Activated CD8-positive, alpha-beta memory T cell treated with anti-CD3 and anti-CD28 coated beads, Interleukin-2, amount 10 ng/mL, durations not matched to agents 7 days and 5 days (primary cell): ENCODE measurements around the gene CXCL5. TPM values are rescaled to one million over a fixed set of nuclear protein-coding genes. Genes with fewer than 3 reads are reported as not detected.

Experiments
- ATAC-seq: fragments of 150-1000 bp; cut with Tn5 transposase; one replicate; pipeline ENCODE4 v1.10.0; 2021; ENCODE audit warnings: moderate library complexity
- CTCF ChIA-PET: fragments of 350-600 bp; sonication (Branson Sonifier 250); formaldehyde crosslinking; loops from one replicate; lab custom pipeline; 2021; ENCODE audit warnings: antibody characterized with exemption; lab: Charles Lee
- DNase-seq: peaks from one replicate; pipeline ENCODE4 v3.0.0-alpha.2; 2020
- H3K27ac Mint-ChIP-seq: one replicate; pipeline ENCODE4 v1.8.0; 2021; ENCODE audit warnings: mild to moderate bottlenecking, mixed read lengths
- H3K27me3 Mint-ChIP-seq: one replicate; pipeline ENCODE4 v1.8.0; 2021; ENCODE audit warnings: mixed read lengths
- H3K36me3 Mint-ChIP-seq: one replicate; pipeline ENCODE4 v1.8.0; 2021; ENCODE audit warnings: mild to moderate bottlenecking, mixed read lengths
- H3K4me1 Mint-ChIP-seq: one replicate; pipeline ENCODE4 v1.8.0; 2021; ENCODE audit warnings: mixed read lengths
- H3K4me3 Mint-ChIP-seq: one replicate; pipeline ENCODE4 v1.8.0; 2021; ENCODE audit warnings: mild to moderate bottlenecking, moderate library complexity, mixed read lengths
- H3K9me3 Mint-ChIP-seq: one replicate; pipeline ENCODE4 v1.8.0; 2022; ENCODE audit warnings: low read depth, mixed read lengths
- total RNA-seq, 2 experiments: library from RNA; stranded (reverse); gene quantifications; one replicate each; pipeline ENCODE4 v1.2.3, GENCODE V29; 2021

CXCL5 gene
- total RNA-seq, 2 experiments from 2014 or later = not detected

DNA sequence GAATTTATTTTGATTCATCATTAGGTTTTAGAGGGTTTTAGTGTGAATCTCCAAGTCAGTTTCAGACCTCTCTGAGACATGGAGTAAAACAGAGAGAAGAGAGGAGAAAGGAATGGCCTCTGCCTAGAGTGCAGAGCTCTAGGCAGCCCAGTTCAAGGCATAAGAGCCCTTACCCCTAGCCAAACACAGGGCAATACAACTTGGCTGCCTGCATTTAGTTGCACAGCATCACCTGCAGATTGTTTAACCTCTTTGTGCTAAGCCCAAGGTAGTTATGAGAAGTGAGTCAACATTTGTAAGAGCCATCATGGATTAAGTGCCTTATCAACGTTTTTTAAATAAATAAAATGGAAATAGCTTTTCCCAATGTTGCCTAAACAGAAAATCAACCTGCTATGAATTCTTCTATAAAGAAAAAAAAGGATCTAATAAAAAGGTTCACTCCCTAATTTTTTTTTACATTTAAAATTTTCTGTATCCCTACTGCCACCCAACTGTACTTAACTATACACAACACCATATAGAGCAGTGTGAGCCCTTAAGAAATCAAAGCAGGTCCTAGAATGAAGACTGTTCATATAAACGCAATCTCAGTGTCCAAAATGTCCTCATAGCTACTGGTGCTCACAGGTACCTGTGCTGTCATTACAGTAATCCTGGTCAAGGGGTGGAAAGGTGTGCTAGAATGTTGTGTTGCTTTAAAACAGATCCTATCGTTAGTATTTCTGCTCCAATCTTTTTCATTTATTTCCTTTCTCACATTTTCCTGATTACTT is 52.6 kb downstream of the CXCL5 start:
- CTCF ChIA-PET = no interaction called here
- DNase-seq (no peak), ATAC-seq (no peak)
- no peaks in the 10 kb centered on the region for H3K9me3 Mint-ChIP-seq
- peaks cover 27% of the 10 kb centered on the region for H3K27me3 Mint-ChIP-seq
- no peak overlapping the region for H3K4me3 Mint-ChIP-seq
- H3K4me1 Mint-ChIP-seq = no peaks in the 10 kb centered on the region
- H3K27ac Mint-ChIP-seq = no peak overlapping the region
- H3K36me3 Mint-ChIP-seq = no peaks in the 10 kb centered on the region

Other genes with a start within 250 kb of the CXCL5 start
- not detected for gene CXCL6, start 162.0 kb downstream of the CXCL5 start, total RNA-seq
- not detected for gene PF4V1, start 145.4 kb downstream of the CXCL5 start, total RNA-seq
- gene CXCL1, start 129.3 kb downstream of the CXCL5 start, total RNA-seq = not detected
- not detected for gene PF4, start 16.6 kb downstream of the CXCL5 start, total RNA-seq
- gene PPBP, start 10.5 kb downstream of the CXCL5 start, total RNA-seq = not detected
- not detected for gene CXCL3, start 40.0 kb upstream of the CXCL5 start, total RNA-seq
- not detected for gene CXCL2, start 100.5 kb upstream of the CXCL5 start, total RNA-seq
- gene MTHFD2L, start 159.4 kb upstream of the CXCL5 start, total RNA-seq = 1 to 10 TPM; 6.5 to 6.8 TPM